ENCODE results near the gene KLF7.

The KLF7 gene

DNA sequence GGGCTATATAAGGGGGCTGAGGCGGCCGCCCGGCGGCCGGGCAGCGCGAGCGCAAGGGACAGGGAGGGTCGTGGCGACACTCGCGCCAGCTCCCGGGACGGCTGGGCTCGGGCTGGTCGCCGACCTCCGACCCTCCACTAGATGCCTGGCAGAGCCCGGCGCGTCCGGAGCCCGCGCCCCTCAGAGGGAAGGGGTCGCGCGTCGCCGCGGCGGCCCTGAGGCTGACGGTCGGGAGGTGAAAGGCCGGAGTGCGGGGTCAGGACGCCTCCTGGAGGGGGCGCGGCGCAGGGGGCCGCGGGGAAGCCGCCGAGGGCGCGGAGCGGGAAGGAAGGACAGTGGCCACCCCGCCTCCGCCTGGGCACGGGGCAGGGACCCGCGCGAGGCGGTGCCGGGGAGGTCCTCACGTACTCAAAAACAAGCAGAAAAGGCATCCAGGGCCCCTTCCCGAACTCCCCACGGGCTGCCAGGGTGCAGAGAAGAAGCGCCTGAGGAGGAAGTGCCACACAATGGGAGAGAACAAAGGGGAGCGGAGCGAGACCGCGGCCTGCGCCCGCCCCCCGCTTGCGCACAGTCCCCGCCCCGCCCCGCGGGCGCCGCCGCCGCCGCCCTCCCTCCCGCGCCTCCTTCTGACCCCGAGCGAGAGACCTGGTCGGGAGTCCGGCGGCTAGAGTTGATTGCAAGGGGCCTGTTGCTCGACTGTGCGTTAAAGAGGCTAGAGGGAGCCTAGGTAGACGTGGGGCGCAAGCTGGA is 776 bp upstream of the KLF7 start:
- no peak for FAIRE-seq

GRCh38 chr2:207166039-207166348 is 246 bp upstream of the KLF7 start:
- FAIRE-seq, result no peak

- FAIRE-seq, result no peak
Observed at GRCh38 chr2:207164006-207164831, 1.5 kb downstream of the KLF7 start.

GRCh38 chr2:207163756-207164005 is 2.1 kb downstream of the KLF7 start:
- FAIRE-seq, result no peak

DNA sequence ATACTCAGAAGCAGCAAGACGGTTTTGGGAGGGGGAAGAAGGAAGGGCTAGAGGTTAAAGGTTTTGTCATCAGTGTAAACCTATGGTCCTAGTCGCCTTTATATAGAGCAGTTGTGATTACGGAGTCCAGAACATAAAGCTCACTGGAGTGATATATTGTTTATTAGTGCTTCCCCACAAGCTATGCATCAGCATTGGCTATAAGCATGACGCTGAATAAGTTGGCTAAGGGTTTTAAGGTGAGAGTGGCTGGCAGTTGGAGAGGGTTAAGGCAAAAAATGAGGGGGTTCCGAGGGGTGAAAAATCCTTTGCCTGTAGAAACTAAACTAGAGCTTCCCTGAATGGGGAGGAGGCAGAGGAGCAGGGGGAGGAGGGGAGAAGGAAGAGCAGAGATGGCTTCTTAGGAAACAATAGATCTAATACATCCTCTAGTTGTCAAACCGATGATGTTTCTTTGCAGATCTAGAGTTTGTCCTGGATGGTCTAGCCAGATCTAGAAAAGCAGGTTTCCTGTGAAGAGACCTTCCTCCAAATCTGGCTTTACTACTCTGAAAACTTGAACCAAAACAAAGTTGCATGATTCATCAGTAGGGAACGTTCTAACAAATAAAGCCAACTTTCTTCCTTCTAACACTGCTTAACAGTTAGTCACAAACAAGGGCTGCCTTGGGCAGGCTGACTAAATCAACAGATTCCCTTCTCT is 2.5 kb downstream of the KLF7 start:
- no peak for FAIRE-seq

GRCh38 chr2:207162316-207162715 is 3.4 kb downstream of the KLF7 start:
- FAIRE-seq, result no peak

DNA sequence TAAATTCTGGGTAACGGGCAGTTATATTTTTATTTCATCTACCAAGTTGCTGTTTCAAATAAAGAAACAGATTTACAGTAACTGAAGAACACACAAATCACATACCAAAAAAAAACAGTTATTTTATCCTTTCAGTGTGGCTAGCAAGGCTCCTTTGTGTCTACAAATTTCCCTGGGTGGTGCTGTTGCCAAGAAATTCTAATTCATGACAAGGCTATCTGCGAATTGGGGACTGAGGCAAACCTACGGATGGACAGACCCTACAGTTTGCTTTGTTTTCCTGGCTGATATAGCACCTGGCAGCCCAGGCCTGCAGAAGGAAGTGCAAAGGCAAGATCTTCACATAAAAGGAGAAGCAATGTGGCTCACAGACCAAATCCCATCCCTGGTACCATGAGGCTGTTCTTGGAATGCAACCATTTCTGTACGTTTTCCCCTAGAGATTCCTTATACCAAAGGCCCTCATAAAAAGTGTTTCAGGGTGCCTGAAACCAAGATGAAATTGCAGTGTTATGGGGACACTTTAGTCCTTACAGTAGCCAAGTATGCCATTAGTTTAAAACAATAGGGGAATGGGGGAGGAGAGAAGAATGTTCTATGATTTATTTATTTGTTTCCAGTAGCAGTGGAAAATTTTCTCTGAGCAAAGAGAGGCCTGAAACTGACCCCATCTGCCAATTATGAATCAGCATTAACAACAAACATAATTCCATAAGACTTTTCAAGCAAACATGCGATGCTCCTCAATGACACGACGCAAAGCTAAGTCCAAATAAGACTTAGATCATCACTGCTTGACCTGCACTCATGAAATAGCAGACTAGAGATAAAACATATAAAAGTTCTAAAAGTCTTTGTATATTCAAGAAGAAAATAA is 4.3 kb downstream of the KLF7 start:
- FAIRE-seq, result no peak

- FAIRE-seq, result no peak
Observed at GRCh38 chr2:207160115-207160514, 5.6 kb downstream of the KLF7 start.

GRCh38 chr2:207159002-207159401 is 6.7 kb downstream of the KLF7 start:
- no peak for FAIRE-seq

GRCh38 chr2:207157731-207158130 is 8.0 kb downstream of the KLF7 start:
- no peak for FAIRE-seq

DNA sequence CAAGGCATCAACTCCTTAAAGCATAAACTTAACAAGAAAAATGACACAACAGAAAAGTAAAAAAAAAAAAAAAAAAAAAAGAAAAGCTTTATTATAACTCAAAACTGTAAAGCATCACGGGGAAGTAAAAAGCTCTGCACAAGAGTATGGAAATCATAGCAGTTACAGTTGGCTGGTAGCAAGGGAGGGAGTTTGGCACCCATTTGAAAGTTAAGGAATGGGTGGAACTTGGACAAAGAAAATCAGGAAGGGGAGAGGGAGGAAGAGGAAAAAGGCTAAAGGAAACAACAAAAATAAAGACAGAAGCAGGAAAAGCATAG is 8.6 kb downstream of the KLF7 start:
- FAIRE-seq, result no peak

- FAIRE-seq, result no peak
Observed at GRCh38 chr2:207156451-207157161, 9.1 kb downstream of the KLF7 start.

- FAIRE-seq, result no peak
Observed at GRCh38 chr2:207155516-207156444, 10.0 kb downstream of the KLF7 start.

DNA sequence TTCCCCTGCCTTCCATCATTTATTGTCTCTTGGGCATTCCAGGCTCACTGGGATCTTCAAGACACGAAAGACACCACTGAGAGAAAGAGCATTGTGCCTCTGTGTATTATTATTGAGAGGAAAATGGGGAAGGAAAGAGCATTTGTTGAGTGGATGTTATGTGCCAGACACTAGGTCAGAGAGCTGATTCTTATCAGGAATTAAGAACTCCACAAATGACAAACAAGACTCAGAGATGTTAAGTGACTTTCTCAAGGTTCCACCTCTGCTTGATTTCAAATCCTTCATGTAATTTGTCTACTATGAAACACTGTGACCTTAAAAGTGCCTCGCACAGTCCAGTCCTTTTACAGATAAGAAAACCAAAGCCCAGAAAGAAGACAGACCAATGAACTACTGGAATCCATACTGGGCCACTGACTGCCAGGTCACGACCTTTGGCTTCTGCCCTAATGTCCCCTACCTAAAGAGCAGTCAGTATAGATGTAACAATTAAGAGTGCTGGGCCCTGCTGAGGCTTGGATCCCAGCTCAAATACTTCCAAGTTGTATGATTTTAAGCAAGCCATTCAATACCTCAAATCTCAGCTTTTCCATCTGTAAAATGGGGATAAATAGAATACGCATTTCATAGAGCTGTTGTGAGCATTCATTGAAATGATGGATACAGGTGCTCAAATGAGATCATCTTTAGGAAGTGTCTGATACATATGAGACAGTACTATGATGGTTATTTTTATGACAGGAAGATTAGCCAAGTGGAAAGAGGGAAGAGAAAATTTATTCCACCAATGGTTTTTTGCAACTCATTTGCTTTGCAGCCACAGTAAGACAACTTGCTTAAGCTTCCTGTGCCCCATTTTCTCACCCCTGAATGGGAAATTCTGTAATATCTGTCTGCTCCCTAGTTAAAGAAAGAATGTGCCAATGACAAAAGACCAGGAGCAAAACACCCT is 10.9 kb downstream of the KLF7 start:
- FAIRE-seq, result no peak

DNA sequence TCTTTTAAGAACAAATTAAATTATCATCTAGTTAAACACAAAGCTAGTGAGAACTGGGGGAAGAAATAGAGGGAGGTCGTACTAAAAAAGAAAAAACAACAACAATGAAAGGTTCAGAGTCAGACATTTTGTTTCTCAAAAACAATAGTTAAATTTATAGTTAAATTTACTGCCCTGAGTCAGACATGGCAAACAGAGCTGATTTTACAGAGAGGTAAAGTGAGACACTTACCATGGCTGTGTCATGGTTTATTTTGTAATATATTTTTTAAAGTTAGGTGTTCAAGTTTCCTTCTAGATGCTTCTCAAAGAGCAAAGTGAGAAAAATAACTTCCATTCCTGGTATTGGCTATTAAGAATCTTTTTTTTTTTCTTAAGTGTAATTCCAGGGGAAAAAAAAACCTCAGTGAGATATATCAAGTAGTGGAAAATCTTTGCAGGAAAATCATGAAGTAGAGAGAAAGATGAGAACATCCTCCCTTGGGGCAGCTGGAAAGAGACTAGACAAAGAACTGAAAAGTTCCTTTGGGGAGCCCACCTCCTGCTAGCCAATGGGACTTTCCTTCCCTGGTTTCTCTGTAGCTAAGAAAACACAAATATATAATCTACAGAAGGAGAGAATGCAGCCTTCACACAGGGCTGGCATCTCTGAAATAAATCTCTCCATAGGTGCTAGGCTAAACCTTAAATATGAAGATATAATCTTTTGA is 12.3 kb downstream of the KLF7 start:
- no peak for FAIRE-seq

DNA sequence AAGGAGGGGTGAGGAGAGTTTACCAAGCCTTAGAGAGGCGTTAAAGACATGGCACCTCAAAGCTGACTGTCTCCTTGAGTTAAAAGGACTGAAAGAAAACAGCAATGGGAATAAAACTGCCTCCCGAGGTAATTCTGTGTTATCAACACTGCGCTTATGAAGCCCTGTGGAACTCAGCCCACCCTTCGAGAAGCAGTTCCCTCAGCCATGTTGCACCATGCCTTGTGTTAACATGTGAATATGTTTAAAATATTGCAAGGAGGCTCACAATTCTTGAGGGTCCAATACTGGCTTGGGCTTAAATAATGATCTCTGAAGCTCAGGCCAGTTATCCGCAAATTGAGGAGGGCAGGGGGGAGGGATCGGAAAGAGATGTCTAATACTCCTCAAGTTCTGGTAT is 14.7 kb downstream of the KLF7 start:
- no peak for FAIRE-seq

DNA sequence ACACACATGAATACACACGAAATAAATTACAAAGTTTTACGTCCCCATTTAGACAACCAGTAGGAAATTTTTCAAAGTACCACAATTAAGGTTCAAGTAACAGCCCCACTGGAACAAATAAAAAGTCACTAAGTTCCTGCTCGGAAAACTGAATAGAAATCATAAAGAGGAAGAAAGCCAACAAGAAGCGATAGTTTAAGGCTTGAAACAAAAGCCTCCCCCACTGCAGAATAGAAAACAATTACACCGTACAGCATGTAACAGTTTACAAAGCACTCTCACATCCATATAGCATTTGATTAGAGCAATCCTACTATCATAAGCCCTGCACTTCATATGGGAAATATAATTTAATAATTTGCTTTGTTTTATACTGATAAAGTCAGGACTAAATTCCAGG is 15.5 kb downstream of the KLF7 start:
- no peak for FAIRE-seq

DNA sequence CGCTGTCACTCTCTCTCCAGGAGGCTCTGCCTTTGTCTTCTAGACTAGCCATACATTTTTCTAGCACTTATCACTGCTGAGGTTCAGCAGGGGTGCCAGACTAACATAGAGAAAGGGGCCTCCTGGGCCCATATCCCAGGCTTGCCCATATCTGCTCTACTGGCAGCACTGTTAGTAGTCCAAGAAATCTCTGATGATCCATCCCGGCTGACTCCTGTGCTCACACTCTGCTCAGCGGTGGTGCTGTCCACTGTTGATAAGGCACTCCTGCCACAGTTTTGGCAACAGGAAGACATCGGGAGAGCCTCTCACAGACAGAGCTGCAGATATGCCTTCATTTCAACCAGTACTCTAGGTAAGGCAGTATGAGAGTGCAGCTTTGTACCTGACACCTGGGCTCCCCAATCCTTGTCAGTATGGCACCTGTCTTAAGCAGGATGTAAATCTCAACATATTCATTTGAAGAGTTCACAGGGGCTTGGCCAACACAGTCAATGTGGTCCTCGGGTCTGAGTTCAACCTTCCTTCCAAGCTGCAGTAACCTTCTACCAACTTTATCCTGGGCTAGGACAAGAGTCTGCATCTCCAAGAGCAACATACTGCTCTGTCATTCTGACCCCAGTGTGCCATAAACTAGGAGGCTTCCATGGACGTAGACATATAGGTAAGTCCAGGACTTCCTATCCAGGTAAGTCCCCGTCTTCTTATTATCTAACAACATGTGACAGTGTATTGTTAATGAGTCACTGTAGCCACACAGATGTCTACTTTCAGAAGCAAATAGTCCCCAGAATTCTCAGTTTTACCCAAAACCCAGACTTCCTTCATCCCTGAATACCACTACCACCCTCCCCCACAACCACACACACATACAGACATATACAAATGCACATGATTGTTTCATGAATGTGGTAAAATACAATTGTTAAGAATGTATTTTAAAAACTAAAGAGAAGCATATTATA is 16.2 kb downstream of the KLF7 start:
- FAIRE-seq, result no peak

All from G401.6 (cell line).